H1 (cell line): ENCODE measurements around the gene ATAD5.

ENCODE experiments used
- GTF2F1 ChIP-seq: IDR thresholded peaks from 2 replicates; pipeline ENCODE4 v1.6.1; 2012; ENCODE audit warnings: low read depth, low read length, improper control_type of control experiment, borderline replicate concordance
- POLR2A ChIP-seq, 2 experiments: IDR thresholded peaks; 1 replicate in 1 of 2; 2 replicates in 1 of 2; pipeline ENCODE4 v1.6.1; 2011; ENCODE audit warnings: low read depth in 2 of 2, low read length in 2 of 2, mild to moderate bottlenecking in 2 of 2; ENCODE audit errors: control extremely low read depth in 1 of 2
- TF ChIP-seq, protein P1 (sequence below), 3 experiments: IDR thresholded peaks; 1 replicate in 2 of 3; 2 replicates in 1 of 3; pipeline versions ENCODE4 v1.5.1 to v1.6.1; 2011; ENCODE audit warnings: low read length in 3 of 3, mild to moderate bottlenecking in 3 of 3, inconsistent platforms in 2 of 3, low read depth in 1 of 3, moderate library complexity in 1 of 3; ENCODE audit not compliant: insufficient read depth in 1 of 3; ENCODE audit errors: control extremely low read depth in 1 of 3

DNA sequence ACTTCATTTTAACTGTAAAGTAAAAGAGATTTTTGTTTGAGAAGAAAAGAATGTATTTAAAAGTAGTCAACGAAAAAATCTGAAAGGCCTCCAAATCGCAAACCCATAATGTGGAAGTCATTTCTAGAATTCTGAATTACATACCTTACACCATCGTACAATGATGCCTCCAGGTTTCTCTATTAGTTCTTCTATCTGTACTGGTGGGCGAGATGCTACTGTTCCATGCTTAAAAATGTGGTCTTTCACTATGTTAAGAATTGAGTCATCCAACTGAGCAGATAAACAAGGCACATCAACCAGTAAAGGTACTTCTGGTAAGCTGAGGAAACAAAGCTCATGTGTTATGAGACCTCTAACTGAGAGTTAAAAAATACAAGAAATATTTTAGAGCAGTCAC, 35.8 kb upstream of the ATAD5 start:
- TF ChIP-seq GTF2F1 (no peak), POLR2A (IDR thresholded peaks at IDR 0.05; ENCODE audit: control extremely low read depth in 1 of 2, low read depth in 2 of 2, low read length in 2 of 2) (no peak)
- TF ChIP-seq, protein P1, sequence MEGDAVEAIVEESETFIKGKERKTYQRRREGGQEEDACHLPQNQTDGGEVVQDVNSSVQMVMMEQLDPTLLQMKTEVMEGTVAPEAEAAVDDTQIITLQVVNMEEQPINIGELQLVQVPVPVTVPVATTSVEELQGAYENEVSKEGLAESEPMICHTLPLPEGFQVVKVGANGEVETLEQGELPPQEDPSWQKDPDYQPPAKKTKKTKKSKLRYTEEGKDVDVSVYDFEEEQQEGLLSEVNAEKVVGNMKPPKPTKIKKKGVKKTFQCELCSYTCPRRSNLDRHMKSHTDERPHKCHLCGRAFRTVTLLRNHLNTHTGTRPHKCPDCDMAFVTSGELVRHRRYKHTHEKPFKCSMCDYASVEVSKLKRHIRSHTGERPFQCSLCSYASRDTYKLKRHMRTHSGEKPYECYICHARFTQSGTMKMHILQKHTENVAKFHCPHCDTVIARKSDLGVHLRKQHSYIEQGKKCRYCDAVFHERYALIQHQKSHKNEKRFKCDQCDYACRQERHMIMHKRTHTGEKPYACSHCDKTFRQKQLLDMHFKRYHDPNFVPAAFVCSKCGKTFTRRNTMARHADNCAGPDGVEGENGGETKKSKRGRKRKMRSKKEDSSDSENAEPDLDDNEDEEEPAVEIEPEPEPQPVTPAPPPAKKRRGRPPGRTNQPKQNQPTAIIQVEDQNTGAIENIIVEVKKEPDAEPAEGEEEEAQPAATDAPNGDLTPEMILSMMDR (IDR thresholded peaks at IDR 0.05; ENCODE audit: control extremely low read depth in 1 of 3, insufficient read depth in 1 of 3, low read depth in 1 of 3, low read length in 3 of 3), result no peak
